OCI-LY3 (cell line): ENCODE results near the gene CTNNA3.

Experiments used
- CTCF ChIP-seq: fragments of 200-600, 300-600 bp; sonication (generic); IDR thresholded peaks from 2 replicates; pipeline ENCODE4 v1.5.1; 2014; ENCODE audit warnings: antibody characterized with exemption, low read length, low read depth
- EZH2phosphoT487 ChIP-seq: fragments of 200-600 bp; shearing (Covaris generic); IDR thresholded peaks from 2 replicates; pipeline ENCODE4 v1.6.1; 2018; ENCODE audit warnings: antibody characterized with exemption, mixed run types, low read depth

- TF ChIP-seq CTCF (no peak), EZH2phosphoT487 (no peak)
Measured at GRCh38 chr10:67017218-67017617, 678.8 kb downstream of the CTNNA3 start.
